ENCODE measurements around the gene TBL2.

DNA sequence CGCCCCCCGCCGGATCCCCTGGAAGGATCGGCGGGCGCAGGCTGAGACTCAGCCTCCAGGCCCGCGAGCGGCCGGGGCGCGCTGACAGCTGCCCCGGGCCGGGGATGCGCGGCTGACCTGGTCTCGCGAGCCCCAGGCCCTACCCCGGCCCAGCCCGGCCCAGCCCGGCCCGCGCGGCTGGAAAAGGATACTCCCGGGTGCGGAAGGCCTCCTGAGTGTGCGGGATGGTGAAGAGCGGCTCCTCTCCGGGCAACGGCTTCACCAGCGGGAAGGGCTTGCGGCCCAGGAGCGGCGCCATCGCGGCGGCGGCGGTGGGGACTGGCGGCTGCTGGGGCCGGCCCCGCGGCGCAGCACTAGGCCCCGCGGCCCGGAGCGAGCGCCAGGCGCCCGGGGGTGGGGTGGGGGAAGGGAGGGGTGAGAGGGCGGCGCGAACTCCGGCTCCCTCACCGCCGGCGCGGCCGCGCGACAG is 56.7 kb downstream of the TBL2 start:
- no peak for TF ChIP-seq POLR2A (IDR thresholded peaks at IDR 0.05)
- TF ChIP-seq, protein P1, sequence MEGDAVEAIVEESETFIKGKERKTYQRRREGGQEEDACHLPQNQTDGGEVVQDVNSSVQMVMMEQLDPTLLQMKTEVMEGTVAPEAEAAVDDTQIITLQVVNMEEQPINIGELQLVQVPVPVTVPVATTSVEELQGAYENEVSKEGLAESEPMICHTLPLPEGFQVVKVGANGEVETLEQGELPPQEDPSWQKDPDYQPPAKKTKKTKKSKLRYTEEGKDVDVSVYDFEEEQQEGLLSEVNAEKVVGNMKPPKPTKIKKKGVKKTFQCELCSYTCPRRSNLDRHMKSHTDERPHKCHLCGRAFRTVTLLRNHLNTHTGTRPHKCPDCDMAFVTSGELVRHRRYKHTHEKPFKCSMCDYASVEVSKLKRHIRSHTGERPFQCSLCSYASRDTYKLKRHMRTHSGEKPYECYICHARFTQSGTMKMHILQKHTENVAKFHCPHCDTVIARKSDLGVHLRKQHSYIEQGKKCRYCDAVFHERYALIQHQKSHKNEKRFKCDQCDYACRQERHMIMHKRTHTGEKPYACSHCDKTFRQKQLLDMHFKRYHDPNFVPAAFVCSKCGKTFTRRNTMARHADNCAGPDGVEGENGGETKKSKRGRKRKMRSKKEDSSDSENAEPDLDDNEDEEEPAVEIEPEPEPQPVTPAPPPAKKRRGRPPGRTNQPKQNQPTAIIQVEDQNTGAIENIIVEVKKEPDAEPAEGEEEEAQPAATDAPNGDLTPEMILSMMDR (IDR thresholded peaks at IDR 0.05): no peak

Data from heart left ventricle (tissue), 13 donors.